ENCODE results near the gene C12orf60.

- TF ChIP-seq ZNF184 (tag by site-specific recombination; IDR thresholded peaks at IDR 0.05), result no peak
- TF ChIP-seq CTCF (tag by site-specific recombination; IDR thresholded peaks at IDR 0.05), result no peak
- TF ChIP-seq REPIN1 (tag by site-specific recombination; IDR thresholded peaks at IDR 0.05; ENCODE audit: low read depth), result no peak
- no peak for TF ChIP-seq ZNF24 (tag by site-specific recombination; IDR thresholded peaks at IDR 0.05)
- TF ChIP-seq ELK4 (IDR thresholded peaks at IDR 0.05; ENCODE audit: borderline replicate concordance, low read depth, low read length), result no peak
- no peak for TF ChIP-seq OSR2 (tag by site-specific recombination; IDR thresholded peaks at IDR 0.05)
- TF ChIP-seq ZEB2 (tag by site-specific recombination; IDR thresholded peaks at IDR 0.05), result no peak
Observed at GRCh38 chr12:14834509-14834908, 31.0 kb downstream of the C12orf60 start.
